OCI-LY7 (cell line): ENCODE data around the gene SLC19A1. TPM values are rescaled to one million over a fixed set of nuclear protein-coding genes. Genes with fewer than 3 reads are reported as not detected.
"Not testable (repeated sequence)": the region's sequence is repeated elsewhere in the genome, so short reads cannot be mapped to it uniquely, and the experiment has no call there.

Experiments
- BruUV-seq: library from RNA; stranded (reverse); fragments of 400-500 nt; replicated peaks from 2 replicates; lab custom pipeline; 2021; lab: Mats Ljungman, UMichigan
- CTCF ChIA-PET: fragments of 300-600 bp; sonication (Branson Sonifier 250); formaldehyde crosslinking; loops from one replicate; lab custom pipeline; 2022; ENCODE audit warnings: antibody characterized with exemption; ENCODE audit not compliant: unreplicated experiment; lab: Charles Lee
- POLR2A ChIA-PET: fragments of 300-600 bp; sonication (Branson Sonifier 250); formaldehyde crosslinking; loops from one replicate; lab custom pipeline; 2022; ENCODE audit warnings: antibody characterized with exemption; lab: Charles Lee
- DNase-seq: peaks from one replicate; pipeline ENCODE4 v3.0.0-alpha.2; 2015; ENCODE audit warnings: low spot score
- H2AFZ ChIP-seq: fragments of 200-600 bp; sonication (generic), shearing (Covaris generic); 2 replicates; pipeline ENCODE4 v1.6.1; 2014; ENCODE audit warnings: mild to moderate bottlenecking, antibody characterized with exemption, low read length, moderate library complexity
- H3K27ac ChIP-seq: fragments of 200-600 bp; sonication (generic); 2 replicates; pipeline ENCODE4 v1.5.1; 2014; ENCODE audit warnings: mixed run types, low read depth, mild to moderate bottlenecking, moderate library complexity, low read length, inconsistent platforms; ENCODE audit not compliant: poor library complexity, severe bottlenecking
- H3K36me3 ChIP-seq: fragments of 200-600 bp; sonication (generic); 2 replicates; pipeline ENCODE4 v1.6.1; 2014; ENCODE audit warnings: mild to moderate bottlenecking, antibody characterized with exemption, low read length, moderate library complexity, mixed read lengths; ENCODE audit not compliant: insufficient read depth
- H3K4me1 ChIP-seq: fragments of 200-600 bp; sonication (generic); 2 replicates; pipeline ENCODE4 v1.5.1; 2014; ENCODE audit warnings: mild to moderate bottlenecking, low read length; ENCODE audit not compliant: insufficient read depth, poor library complexity, severe bottlenecking
- H3K4me2 ChIP-seq: fragments of 200-600 bp; sonication (generic); 2 replicates; pipeline ENCODE4 v1.6.1; 2014; ENCODE audit warnings: mild to moderate bottlenecking, low read length
- H3K4me3 ChIP-seq: fragments of 200-600 bp; sonication (generic); 2 replicates; pipeline ENCODE4 v1.5.1; 2014; ENCODE audit warnings: mild to moderate bottlenecking, low read depth, low read length; ENCODE audit not compliant: poor library complexity, severe bottlenecking
- H3K79me2 ChIP-seq: fragments of 200-600 bp; sonication (generic); 2 replicates; pipeline ENCODE4 v1.6.1; 2016; ENCODE audit warnings: low read depth, mild to moderate bottlenecking, low read length, moderate library complexity, mixed read lengths; ENCODE audit not compliant: insufficient read depth
- H3K9me2 ChIP-seq: fragments of 200-600 bp; sonication (generic); 2 replicates; pipeline ENCODE4 v1.6.1; 2016; ENCODE audit warnings: mild to moderate bottlenecking, low read length, mixed read lengths; ENCODE audit not compliant: insufficient read depth
- H3K9me3 ChIP-seq: fragments of 200-600 bp; sonication (generic); 2 replicates; pipeline ENCODE4 v1.6.1; 2014; ENCODE audit warnings: mild to moderate bottlenecking, mixed run types, low read length, mixed read lengths
- H4K20me1 ChIP-seq: fragments of 200-600 bp; sonication (generic); 2 replicates; pipeline ENCODE4 v1.6.1; 2014; ENCODE audit warnings: mild to moderate bottlenecking, antibody characterized with exemption, low read length, moderate library complexity, mixed read lengths; ENCODE audit not compliant: insufficient read depth
- EZH2phosphoT487 ChIP-seq: fragments of 200-600 bp; sonication (generic); IDR thresholded peaks from 2 replicates; pipeline ENCODE4 v1.6.1; 2018; ENCODE audit warnings: low read depth, borderline replicate concordance, mild to moderate bottlenecking, mixed run types, antibody characterized with exemption, low read length, moderate library complexity, mixed read lengths
- intact Hi-C: fragments of 100-400 bp; cut with micrococcal nuclease; formaldehyde crosslinking; loops from one replicate; pipeline ENCODE4 v1.10.0; 2022; ENCODE audit not compliant: unreplicated experiment
- total RNA-seq, 2 experiments: library from RNA; depleted of rRNA in 1 of 2; stranded (reverse); fragments of >200 nt in 1 of 2; shearing (Covaris generic) in 1 of 2; gene quantifications; 2 replicates each; pipeline ENCODE4 v1.2.3, GENCODE V29; 2014 to 2022
- TF ChIP-seq, protein P1 (sequence below): fragments of 200-600 bp; sonication (generic); conservative IDR thresholded peaks from 2 replicates; pipeline ENCODE4 v1.5.1; 2014; ENCODE audit warnings: mild to moderate bottlenecking, antibody characterized with exemption, low read length, moderate library complexity, mixed read lengths

SLC19A1 gene
- total RNA-seq, 2 experiments from 2014 or later = 17.9 to 41.2 TPM

DNA sequence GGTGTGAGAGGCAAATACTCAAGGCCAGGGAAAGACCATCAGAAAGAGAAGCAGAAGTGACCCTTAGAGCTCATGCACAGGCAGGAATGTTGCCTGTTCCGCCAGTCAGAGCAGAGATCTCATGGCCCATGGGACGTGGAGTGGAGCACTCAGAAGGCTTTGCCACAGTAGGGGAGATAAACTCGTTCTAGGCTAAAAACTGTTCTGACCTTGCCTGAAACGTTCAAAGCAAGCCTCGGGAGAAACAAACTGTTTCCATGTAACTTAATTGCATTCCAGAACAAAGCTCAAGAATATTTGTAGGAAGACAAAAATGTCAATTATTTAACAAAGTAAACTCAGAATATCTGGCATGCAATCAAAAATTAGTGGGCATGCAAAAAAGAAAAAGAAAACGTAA is 20.7 kb upstream of the SLC19A1 start:
- H3K79me2 ChIP-seq = no peaks in the 10 kb centered on the region
- CTCF ChIA-PET = no interaction called here
- BruUV-seq = no TSS peak
- H3K9me2 ChIP-seq = no peaks in the 10 kb centered on the region
- DNase-seq = no peak
- no peaks in the 10 kb centered on the region for H4K20me1 ChIP-seq
- TF ChIP-seq EZH2phosphoT487 = no peak
- TF ChIP-seq, protein P1, sequence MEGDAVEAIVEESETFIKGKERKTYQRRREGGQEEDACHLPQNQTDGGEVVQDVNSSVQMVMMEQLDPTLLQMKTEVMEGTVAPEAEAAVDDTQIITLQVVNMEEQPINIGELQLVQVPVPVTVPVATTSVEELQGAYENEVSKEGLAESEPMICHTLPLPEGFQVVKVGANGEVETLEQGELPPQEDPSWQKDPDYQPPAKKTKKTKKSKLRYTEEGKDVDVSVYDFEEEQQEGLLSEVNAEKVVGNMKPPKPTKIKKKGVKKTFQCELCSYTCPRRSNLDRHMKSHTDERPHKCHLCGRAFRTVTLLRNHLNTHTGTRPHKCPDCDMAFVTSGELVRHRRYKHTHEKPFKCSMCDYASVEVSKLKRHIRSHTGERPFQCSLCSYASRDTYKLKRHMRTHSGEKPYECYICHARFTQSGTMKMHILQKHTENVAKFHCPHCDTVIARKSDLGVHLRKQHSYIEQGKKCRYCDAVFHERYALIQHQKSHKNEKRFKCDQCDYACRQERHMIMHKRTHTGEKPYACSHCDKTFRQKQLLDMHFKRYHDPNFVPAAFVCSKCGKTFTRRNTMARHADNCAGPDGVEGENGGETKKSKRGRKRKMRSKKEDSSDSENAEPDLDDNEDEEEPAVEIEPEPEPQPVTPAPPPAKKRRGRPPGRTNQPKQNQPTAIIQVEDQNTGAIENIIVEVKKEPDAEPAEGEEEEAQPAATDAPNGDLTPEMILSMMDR = no peak
- POLR2A ChIA-PET = interaction anchor here (0.6 kb wide), 1 partner anchor 818 kb away, joined by 3 read pairs; no protein-coding TSS in a partner anchor
- no peaks in the 10 kb centered on the region for H3K36me3 ChIP-seq
- H3K4me2 ChIP-seq = no peak overlapping the region
- H2AFZ ChIP-seq = no peak overlapping the region
- no peak overlapping the region for H3K4me3 ChIP-seq
- no peak overlapping the region for H3K27ac ChIP-seq
- intact Hi-C loops = no loop called here
- no peaks in the 10 kb centered on the region for H3K9me3 ChIP-seq
- H3K4me1 ChIP-seq = no peaks in the 10 kb centered on the region

DNA sequence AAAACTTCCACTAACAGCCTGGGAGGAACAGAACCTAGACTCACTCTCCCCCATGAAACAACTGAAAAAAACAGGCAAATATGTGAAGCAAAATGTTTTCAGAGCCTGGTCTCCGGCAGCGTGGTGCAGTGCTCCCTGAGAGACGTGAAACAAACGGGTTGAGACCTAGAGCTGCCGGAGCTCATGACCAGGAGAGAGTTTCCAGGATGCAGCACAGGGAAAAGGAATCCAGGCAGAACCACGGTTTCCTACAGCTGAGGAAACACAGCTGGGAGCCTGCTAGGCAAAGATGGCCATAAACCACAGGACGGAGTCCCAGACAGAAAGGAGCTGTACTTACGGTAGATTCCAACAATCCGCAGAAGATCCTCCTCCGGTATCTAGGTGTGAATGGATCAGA is 20.2 kb upstream of the SLC19A1 start:
- no TSS peak for BruUV-seq
- no peaks in the 10 kb centered on the region for H3K9me2 ChIP-seq
- no peaks in the 10 kb centered on the region for H3K36me3 ChIP-seq
- H3K9me3 ChIP-seq = no peaks in the 10 kb centered on the region
- H3K27ac ChIP-seq = no peak overlapping the region
- TF ChIP-seq, protein P1 = no peak
- TF ChIP-seq EZH2phosphoT487 = no peak
- intact Hi-C loops = no loop called here
- H3K4me1 ChIP-seq = no peaks in the 10 kb centered on the region
- DNase-seq = no peak
- H4K20me1 ChIP-seq = no peaks in the 10 kb centered on the region
- H2AFZ ChIP-seq = no peak overlapping the region
- CTCF ChIA-PET = no interaction called here
- no peaks in the 10 kb centered on the region for H3K79me2 ChIP-seq
- H3K4me3 ChIP-seq = no peak overlapping the region
- POLR2A ChIA-PET = interaction anchor here (0.6 kb wide), 1 partner anchor 818 kb away, joined by 3 read pairs; no protein-coding TSS in a partner anchor
- H3K4me2 ChIP-seq = no peak overlapping the region

DNA sequence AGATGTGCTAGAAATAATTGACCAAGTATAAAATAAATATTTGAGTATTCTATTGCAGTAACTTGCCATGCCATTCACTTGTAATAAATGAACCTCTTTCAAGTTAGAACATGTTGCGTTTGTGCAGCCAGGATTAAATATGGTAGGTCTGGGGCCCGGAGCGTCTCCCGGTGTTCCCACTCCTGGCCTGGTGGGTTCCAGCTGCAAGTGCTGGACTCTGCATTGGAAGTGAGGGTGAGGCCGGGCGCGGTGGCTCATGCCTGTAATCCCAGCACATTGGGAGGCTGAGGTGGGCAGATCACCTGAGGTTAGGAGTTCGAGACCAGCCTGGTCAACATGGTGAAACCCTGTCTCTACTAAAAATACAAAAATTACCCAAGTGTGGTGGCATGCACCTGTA is 19.0 kb upstream of the SLC19A1 start:
- CTCF ChIA-PET, POLR2A ChIA-PET, DNase-seq, H3K4me1 ChIP-seq, H3K4me3 ChIP-seq, intact Hi-C loops, H3K4me2 ChIP-seq, H2AFZ ChIP-seq, H3K27ac ChIP-seq, H3K9me3 ChIP-seq, H4K20me1 ChIP-seq, H3K9me2 ChIP-seq, H3K36me3 ChIP-seq, BruUV-seq, H3K79me2 ChIP-seq: not testable (repeated sequence)
